ENCODE results near the gene GABRA1. TPM values are rescaled to one million over a fixed set of nuclear protein-coding genes. Genes with fewer than 3 reads are reported as not detected.

The GABRA1 gene
- total RNA-seq, 2 donors from 2014 or later = not detected

Other genes with a start within 250 kb of the GABRA1 start
- not detected for gene GABRA6, start 162.4 kb upstream of the GABRA1 start, total RNA-seq
- under 1 TPM; 0.10 to 0.53 TPM for gene GABRG2, start 219.7 kb downstream of the GABRA1 start, total RNA-seq

All from colonic mucosa (tissue), 2 donors.